Muscle of leg (tissue), 11 donors: Measurements from ENCODE around the gene PLCH2. TPM values are rescaled to one million over a fixed set of nuclear protein-coding genes. Genes with fewer than 3 reads are reported as not detected.

ENCODE experiments used
- DNase-seq: peaks from one replicate; pipeline ENCODE4 v3.0.0; 2013
- H3K27ac ChIP-seq: one replicate; pipeline ENCODE4 v1.5.1; 2013; ENCODE audit warnings: mild to moderate bottlenecking, low read length, control low read depth
- H3K27me3 ChIP-seq: one replicate; pipeline ENCODE4 v1.6.1; 2013; ENCODE audit warnings: low read length; ENCODE audit not compliant: control insufficient read depth, insufficient read depth
- H3K36me3 ChIP-seq: one replicate; pipeline ENCODE4 v1.6.1; 2013; ENCODE audit warnings: low read length; ENCODE audit not compliant: control insufficient read depth, insufficient read depth
- H3K4me1 ChIP-seq: one replicate; pipeline ENCODE4 v1.6.1; 2013; ENCODE audit warnings: low read length; ENCODE audit not compliant: control insufficient read depth, insufficient read depth
- H3K4me3 ChIP-seq: one replicate; pipeline ENCODE4 v1.5.1; 2013; ENCODE audit warnings: low read length, control low read depth
- H3K9me3 ChIP-seq: replicated peaks from 2 replicates; pipeline ENCODE4 v1.6.1; 2013; ENCODE audit warnings: low read depth, low read length; ENCODE audit not compliant: control insufficient read depth
- WGBS: methylation state at CpG from one replicate; pipeline ENCODE4 v1.1.5; 2013; ENCODE audit warnings: missing lambda C conversion rate; ENCODE audit not compliant: insufficient coverage; 5-methylcytosine and 5-hydroxymethylcytosine counted together
- polyA plus RNA-seq, 8 donors: library from polyadenylated mRNA; unstranded; fragments of 120-200 nt; gene quantifications; one replicate each; pipeline versions ENCODE4 v1.2.1 to v1.2.3, GENCODE V29; 2013; ENCODE audit warnings: inconsistent platforms in 1 of 8, low replicate concordance in 1 of 8; ENCODE audit not compliant: insufficient read length in 8 of 8, insufficient read depth in 1 of 8
- total RNA-seq: library from RNA; stranded (reverse); fragments of 120-200 nt; gene quantifications from one replicate; pipeline ENCODE4 v1.2.4, GENCODE V29; 2013

The PLCH2 gene
- total and polyA plus RNA-seq, 9 donors, result 0.35 to 3.4 (median 0.75) TPM

DNA sequence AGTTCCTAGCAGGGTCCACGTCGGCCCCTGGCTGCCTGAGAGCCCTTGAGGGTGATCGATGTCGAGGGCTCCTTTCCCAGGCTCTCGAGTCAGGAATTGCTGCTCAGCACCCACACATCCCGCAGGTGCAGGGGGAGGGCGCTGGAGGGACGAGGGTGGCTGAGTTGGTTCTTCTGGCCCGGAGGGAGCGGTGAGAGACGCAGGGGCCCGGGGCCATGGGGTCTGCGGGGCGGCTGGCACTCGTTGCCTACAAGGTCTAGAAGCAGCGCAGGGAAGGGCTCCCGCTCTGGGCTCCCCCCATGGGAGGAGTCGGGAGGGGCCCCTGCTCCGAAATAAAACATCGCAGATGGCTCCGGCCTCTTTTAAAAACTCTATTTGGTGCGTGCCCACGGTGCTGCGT lies 32.1 kb downstream of the PLCH2 start:
- peaks cover 38% of the 10 kb centered on the region for H3K4me1 ChIP-seq

DNA sequence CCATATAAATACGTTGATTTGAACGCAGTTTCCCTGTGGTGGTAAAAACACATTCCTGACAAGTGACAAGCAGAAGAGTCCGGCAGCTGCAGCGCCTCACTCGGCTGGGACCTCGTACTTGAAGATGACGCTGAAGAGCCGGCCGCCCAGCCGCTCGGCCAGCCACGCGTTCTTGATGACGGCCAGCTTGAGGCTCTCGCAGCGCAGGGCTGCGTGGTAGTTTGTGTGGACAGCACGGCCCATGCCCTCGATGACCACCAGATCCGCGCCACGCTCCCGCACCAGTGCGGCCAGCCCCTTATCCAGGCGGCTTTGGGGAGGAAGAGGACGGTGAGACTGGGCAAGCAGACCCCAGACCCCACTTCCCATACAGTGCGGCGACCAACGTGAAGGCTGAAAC lies 32.7 kb downstream of the PLCH2 start:
- H3K27me3 ChIP-seq, result peaks cover 7% of the 10 kb centered on the region
- peaks cover 62% of the 10 kb centered on the region for H3K36me3 ChIP-seq
- no peak overlapping the region for H3K27ac ChIP-seq
- WGBS, result 89% methylated on average over 25 of the region's 29 CpGs
- peaks cover 33% of the 10 kb centered on the region for H3K4me1 ChIP-seq
- H3K4me3 ChIP-seq, result no peak overlapping the region
- H3K9me3 ChIP-seq, result no peaks in the 10 kb centered on the region
- no peak for DNase-seq

More for the DNA sequence above, 32.1 kb downstream of the PLCH2 start:
- no peak overlapping the region for H3K27ac ChIP-seq
- peaks cover 56% of the 10 kb centered on the region for H3K36me3 ChIP-seq
- no peak overlapping the region for H3K4me3 ChIP-seq
- H3K27me3 ChIP-seq, result peaks cover 8% of the 10 kb centered on the region
- WGBS, result 80% methylated on average over 16 of the region's 24 CpGs
- H3K9me3 ChIP-seq, result no peaks in the 10 kb centered on the region
- DNase-seq, result no peak

DNA sequence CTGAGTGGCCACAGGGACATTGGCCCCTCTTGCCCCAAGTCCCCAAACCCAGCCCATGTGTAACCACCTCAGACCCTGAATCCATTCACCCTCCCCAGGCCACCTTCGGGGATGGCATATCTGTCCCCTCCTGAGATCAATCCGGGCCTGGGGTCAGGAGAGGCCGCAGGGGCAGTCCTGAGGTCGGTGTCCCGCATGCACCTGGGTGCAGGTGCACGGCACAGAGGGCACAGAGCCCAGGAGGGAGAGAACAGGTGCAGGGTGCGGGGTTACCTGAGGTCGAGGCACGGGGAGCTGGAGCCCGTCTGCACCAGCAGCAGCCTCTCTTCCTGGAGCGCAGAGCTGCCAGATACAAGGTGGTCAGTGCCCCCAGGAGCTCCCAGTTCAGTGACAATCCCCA lies 33.5 kb downstream of the PLCH2 start:
- peaks cover 68% of the 10 kb centered on the region for H3K36me3 ChIP-seq
- WGBS, result 87% methylated on average over 11 of the region's 11 CpGs
- H3K27ac ChIP-seq, result no peak overlapping the region
- no peak overlapping the region for H3K4me3 ChIP-seq
- peaks cover 24% of the 10 kb centered on the region for H3K4me1 ChIP-seq
- H3K9me3 ChIP-seq, result no peaks in the 10 kb centered on the region
- H3K27me3 ChIP-seq, result no peaks in the 10 kb centered on the region
- no peak for DNase-seq

DNA sequence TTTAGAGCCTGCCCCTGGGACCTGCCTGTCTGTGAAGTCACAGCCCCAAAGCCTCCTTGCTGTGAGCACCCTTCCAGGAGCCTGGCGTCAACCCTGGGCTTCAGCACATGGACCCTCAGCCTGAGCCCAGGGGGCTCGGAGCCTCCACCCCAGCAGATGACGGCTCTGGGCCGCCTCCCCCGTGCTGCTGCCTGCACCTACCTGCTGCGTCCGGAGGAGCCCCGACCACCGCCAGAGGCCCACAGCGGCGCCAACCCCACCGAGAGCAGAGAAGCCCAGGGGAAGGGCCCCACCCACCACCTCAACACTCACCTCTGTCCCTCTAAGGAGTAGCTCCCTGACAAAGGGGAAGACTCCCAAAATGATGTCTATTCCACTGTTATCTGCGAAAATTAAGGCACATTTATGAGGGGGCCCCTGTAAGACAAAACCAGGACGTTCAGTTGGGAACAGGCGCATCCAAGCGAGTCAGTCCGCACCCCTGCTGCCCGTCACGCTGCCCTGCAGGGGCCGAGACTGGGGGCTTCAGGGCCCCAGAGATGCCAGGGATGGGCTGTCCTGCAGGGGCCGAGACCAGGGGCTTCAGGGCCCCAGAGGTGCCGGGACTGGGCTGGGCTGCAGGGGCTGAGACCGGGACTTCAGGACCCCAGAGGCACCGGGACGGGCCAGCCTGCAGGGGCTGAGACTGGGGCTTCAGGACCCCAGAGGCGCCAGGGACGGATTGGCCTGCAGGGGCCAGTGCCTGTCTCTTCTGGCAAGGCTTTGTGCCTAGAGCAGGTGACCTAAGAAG lies 34.5 kb downstream of the PLCH2 start:
- Histone ChIP-seq H3K4me3 (no peak overlapping the region), H3K9me3 (no peaks in the 10 kb centered on the region), H3K4me1 (peaks cover 15% of the 10 kb centered on the region), H3K36me3 (peaks cover 78% of the 10 kb centered on the region), H3K27ac (no peak overlapping the region), H3K27me3 (no peaks in the 10 kb centered on the region)
- WGBS, result 91% methylated on average over 27 of the region's 27 CpGs
- DNase-seq, result no peak

DNA sequence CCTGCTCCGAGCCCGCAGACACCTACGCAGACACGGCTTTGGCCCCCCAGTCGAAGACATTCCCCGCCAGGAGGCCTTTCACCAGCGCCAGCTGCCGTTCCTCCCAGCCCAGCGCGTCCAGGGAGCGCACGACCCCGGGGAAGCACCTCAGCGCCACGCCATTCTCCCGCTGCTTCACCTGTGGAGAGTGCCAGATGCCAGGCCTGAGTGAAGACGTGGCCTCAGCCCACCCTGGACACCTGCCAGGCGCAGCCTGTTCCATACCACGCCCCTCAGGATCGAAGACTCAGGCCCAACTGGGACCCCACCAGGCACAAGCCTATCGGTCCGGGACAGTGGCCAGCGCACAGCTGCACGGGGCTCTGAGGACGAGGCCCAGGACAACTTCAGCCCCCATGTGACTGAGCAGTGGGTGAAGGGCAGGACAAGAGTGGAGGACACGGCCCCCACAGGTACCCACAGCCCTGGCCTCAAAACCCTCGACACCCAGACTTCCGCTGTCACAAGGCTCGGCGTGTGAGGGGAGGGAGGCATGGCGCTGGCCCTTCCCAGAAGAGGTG lies 36.9 kb downstream of the PLCH2 start:
- WGBS, result 85% methylated on average over 24 of the region's 31 CpGs
- no peak overlapping the region for H3K27ac ChIP-seq
- H3K4me1 ChIP-seq, result no peaks in the 10 kb centered on the region
- H3K36me3 ChIP-seq, result peaks cover 94% of the 10 kb centered on the region
- no peaks in the 10 kb centered on the region for H3K9me3 ChIP-seq
- no peak for DNase-seq
- no peak overlapping the region for H3K4me3 ChIP-seq
- H3K27me3 ChIP-seq, result no peaks in the 10 kb centered on the region

DNA sequence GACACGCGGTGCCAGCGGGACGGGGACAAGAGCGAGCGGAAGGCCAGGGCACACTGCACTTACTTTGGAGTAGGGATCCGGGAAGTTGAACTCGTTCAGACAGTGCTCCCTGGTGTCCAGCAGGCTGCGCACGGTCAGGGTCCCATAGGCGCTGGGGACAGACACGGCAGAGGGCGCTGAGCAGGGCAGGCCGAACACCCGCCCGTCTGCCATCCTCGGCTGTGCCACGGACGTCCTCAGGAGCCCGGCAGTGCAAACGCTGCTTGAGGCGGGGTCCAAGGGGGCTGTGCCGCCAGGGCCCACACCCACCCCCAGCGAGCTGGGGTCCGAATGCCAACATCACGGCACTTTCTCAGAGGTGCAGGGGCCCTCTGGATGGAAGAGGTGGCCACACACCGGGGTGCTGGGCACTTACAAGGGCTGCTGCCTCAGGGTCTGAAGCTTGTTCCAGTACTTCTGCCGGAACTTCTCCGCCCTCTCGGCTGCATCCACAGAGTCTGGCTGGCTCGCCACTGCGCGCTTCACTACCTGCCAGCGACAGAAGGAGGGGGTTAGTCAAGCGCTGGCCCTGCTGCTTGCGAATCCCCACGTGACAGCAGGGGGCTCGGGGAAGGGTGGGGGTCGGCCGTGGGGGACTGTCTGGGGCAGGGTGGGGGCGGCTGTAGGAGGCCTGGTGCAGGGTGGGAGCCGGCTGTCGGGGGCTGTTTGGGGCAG lies 38.0 kb downstream of the PLCH2 start:
- no peak for DNase-seq
- H3K27me3 ChIP-seq, result no peaks in the 10 kb centered on the region
- H3K4me1 ChIP-seq, result no peaks in the 10 kb centered on the region
- no peaks in the 10 kb centered on the region for H3K9me3 ChIP-seq
- H3K27ac ChIP-seq, result no peak overlapping the region
- peaks cover 97% of the 10 kb centered on the region for H3K36me3 ChIP-seq
- no peak overlapping the region for H3K4me3 ChIP-seq
- WGBS, result 90% methylated on average over 32 of the region's 43 CpGs

DNA sequence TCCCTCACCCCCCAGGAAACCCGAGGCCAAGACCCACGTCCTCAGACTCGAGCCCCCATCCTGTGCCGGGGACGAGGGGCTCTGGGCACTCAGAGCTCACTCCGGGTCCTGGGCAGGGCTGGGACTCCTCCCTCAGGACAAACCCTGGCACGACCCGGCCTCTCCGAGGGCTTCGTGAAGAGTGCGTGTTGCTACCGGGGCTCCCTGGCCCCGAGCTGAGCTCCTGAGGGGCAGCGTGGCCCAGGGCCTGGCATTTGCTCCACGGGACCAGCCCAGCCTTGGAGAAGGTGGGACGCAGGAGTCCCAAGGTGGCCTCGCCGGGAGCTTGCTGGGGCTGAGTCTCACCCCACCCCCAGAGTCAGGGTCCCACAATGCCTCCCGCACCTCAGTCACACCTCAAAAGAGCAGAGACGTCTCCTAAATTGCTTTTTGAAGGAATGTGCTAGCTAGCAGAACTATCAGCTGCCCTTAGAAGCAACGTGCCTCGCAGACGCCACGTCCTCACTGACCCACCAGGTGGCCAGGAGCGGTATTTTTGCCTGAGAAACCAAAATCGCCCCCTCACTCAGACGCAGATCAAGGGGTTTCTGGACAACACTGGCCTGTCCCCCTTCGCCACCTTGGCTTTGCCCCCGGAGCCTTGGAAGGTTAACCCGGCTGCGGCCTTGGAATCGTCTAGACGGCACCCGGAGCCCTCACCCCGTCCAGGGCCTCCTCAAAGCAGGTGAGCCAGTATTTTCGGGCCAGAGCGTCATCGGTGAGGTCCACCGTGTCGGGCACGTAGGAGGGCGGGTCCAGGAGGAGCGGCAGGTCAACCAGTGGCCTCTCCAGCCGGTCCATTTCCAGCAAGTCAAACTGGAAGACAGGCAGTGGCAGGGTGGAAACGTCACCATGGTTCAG lies 39.0 kb downstream of the PLCH2 start:
- no peaks in the 10 kb centered on the region for H3K4me1 ChIP-seq
- no peak overlapping the region for H3K4me3 ChIP-seq
- H3K9me3 ChIP-seq, result no peaks in the 10 kb centered on the region
- H3K36me3 ChIP-seq, result peaks cover 95% of the 10 kb centered on the region
- no peaks in the 10 kb centered on the region for H3K27me3 ChIP-seq
- WGBS, result 85% methylated on average over 40 of the region's 45 CpGs
- H3K27ac ChIP-seq, result no peak overlapping the region
- no peak for DNase-seq

DNA sequence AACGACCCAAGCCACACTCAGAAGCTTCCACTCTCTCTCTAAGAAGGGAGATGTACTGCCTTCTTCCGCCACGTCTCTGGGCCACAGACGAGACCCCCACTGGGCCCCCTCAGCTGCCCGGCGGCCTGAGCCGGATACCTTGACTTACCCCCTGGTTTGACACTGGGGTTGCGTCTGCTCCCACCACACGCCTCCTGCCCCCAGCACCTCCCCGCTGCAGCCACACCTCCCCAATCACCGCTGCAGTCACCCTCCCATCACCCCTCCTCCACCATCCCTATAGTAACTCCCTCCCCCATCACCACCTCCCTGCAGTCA lies 39.6 kb downstream of the PLCH2 start:
- Histone ChIP-seq H3K4me3 (no peak overlapping the region), H3K27ac (no peak overlapping the region), H3K4me1 (no peaks in the 10 kb centered on the region), H3K9me3 (no peaks in the 10 kb centered on the region), H3K36me3 (peaks cover 95% of the 10 kb centered on the region), H3K27me3 (no peaks in the 10 kb centered on the region)
- no peak for DNase-seq
- WGBS, result 87% methylated on average over 11 of the region's 11 CpGs

DNA sequence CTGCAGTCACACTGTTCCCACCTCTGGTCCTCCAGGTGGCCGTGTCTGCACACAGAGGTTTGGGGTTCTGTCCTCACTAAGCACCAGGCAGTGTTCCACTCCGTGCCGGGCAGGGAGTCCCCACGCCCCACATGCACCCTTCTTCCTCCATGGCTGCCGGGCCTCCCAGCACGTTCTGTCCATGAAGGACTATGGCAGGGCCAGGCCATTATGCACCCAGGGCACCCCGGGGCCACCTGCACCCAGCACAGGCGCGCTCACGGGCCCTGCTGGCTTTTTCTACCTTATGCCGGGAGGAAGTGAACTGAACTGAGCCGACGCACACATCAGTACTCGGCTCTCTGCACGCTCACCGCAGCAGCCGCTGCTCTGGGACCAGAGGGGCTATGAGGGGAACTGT lies 40.0 kb downstream of the PLCH2 start:
- no peaks in the 10 kb centered on the region for H3K9me3 ChIP-seq
- peaks cover 95% of the 10 kb centered on the region for H3K36me3 ChIP-seq
- no peaks in the 10 kb centered on the region for H3K27me3 ChIP-seq
- H3K4me1 ChIP-seq, result no peaks in the 10 kb centered on the region
- no peak overlapping the region for H3K27ac ChIP-seq
- no peak overlapping the region for H3K4me3 ChIP-seq
- 96% methylated on average over 12 of the region's 17 CpGs for WGBS
- no peak for DNase-seq

DNA sequence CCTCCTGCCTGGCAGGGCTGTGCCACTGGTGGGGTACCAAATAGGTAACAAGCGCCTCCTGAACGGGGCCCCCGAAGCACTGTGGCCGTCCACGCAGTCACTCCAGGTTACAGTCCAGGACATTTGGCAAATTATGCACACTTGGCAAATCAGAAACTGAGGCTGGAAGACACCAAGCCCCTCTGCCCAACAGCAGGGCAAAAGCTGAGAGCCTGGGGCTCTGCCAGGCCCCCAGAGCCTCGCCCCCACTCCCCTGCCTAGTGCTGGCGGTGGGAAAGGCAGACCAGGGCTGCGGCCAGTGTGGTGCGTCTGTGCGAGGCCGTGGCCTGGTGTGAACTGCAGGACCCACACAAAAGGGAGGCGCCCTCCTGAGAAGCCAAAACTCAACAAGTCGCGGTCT lies 40.9 kb downstream of the PLCH2 start:
- Histone ChIP-seq H3K27ac (no peak overlapping the region), H3K27me3 (no peaks in the 10 kb centered on the region), H3K9me3 (no peaks in the 10 kb centered on the region), H3K36me3 (peaks cover 93% of the 10 kb centered on the region), H3K4me1 (no peaks in the 10 kb centered on the region), H3K4me3 (no peak overlapping the region)
- WGBS, result 93% methylated on average over 14 of the region's 14 CpGs
- no peak for DNase-seq
